Measurements from ENCODE around the gene SPEF1. TPM values are rescaled to one million over a fixed set of nuclear protein-coding genes. Genes with fewer than 3 reads are reported as not detected.

The SPEF1 gene
- total and polyA plus RNA-seq, 2 of the 4 experiments (the other 2 are of a cell fraction) = 0.15 TPM; not detected in 1

DNA sequence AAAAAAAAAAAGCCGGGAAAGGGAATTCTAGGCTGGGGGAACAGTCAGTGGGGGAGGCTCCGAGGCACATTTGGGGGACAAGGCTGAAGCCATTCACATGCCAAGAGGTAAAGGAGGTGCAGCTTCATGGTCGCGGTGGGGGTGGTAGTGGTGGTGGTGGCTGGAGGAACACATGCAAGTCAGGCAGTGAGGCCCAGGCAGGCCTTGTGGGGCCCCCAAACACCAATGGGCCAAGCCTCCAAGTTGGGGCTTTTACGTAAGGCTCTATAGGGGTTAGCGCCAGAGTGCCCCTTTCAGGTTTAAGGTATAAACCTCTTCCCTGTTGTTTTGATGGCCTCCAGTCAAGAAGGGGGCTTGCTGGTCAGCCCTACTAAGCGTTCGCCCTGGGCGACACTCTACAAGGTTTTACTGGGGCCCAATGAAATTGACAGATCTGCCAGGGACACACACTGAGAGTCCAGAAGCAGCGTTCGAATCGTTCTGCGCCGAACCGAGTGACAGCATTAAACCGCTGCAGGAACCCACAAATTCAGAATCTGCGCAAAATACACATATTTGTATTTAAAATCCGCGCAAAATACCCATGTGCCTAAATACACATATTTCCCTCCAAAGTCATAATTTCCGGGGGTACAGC lies 38.3 kb upstream of the SPEF1 start:
- DNase-seq (no peak), ATAC-seq (ENCODE audit: low read depth) (no peak)
- H3K27me3 ChIP-seq (ENCODE audit: control insufficient read depth, insufficient read depth, low read length) = no peaks in the 10 kb centered on the region
- TF ChIP-seq MAZ (IDR thresholded peaks at IDR 0.05; ENCODE audit: borderline replicate concordance, low read depth, low read length) (no peak), USF2 (IDR thresholded peaks at IDR 0.05; ENCODE audit: low read depth, low read length) (no peak), BHLHE40 (IDR thresholded peaks at IDR 0.05; ENCODE audit: low read depth, low read length) (no peak), POLR2A (IDR thresholded peaks at IDR 0.05; ENCODE audit: low read depth, low read length) (no peak)
- no peaks in the 10 kb centered on the region for H3K9me3 ChIP-seq (ENCODE audit: control insufficient read depth, insufficient read depth, low read length)
- peak overlapping the region; percentile 66 for H3K27ac ChIP-seq (ENCODE audit: insufficient read depth, low read length)
- H3K79me1 ChIP-seq (ENCODE audit: low read depth in 1 of 2, low read length in 2 of 2) = peaks cover 14 to 37% of the 10 kb centered on the region in 2 experiments; a peak in 3 of 4 replicates
- peak overlapping the region; percentile 97 for H2AFZ ChIP-seq (replicated peaks; ENCODE audit: low read length, poor library complexity)
- H3K4me3 ChIP-seq (ENCODE audit: insufficient read depth, low read depth, low read length) = peak overlapping the region; percentile 33
- peak overlapping the region; percentile 96 for H2AK9ac ChIP-seq (replicated peaks; ENCODE audit: low read depth, low read length, poor library complexity)
- no peaks in the 10 kb centered on the region for H4K20me1 ChIP-seq (ENCODE audit: insufficient read depth, low read length)
- 70% methylated on average over 14 of the region's 20 CpGs; no CpG with 5 or more reads in 1 of the 2 experiments for WGBS, 2 experiments (ENCODE audit: extremely low coverage in 2 of 2, insufficient read length in 1 of 2)
- peaks cover 8% of the 10 kb centered on the region; the same call in 1 of the 2 replicates for H3K4me1 ChIP-seq (ENCODE audit: control insufficient read depth, insufficient read depth, low read length)
- peak overlapping the region; percentile 65 for H2BK120ac ChIP-seq (ENCODE audit: low read depth, low read length)
- H3K14ac ChIP-seq (replicated peaks; ENCODE audit: low read depth, low read length) = peak overlapping the region; percentile 82
- H3K56ac ChIP-seq (ENCODE audit: extremely low read depth, insufficient read depth, low read length) = peak overlapping the region; percentile 59
- dilution Hi-C loops (cut with HindIII; ENCODE audit: low sequenced_read_pairs, unreplicated experiment) (no loop called here), intact Hi-C loops (cut with micrococcal nuclease) (loop anchor here (1.0 kb wide), 3 partner anchors 8 to 66 kb away; partner anchors contain the start of gene CENPB), in situ Hi-C loops (cut with MboI; ENCODE audit: low sequenced_read_pairs) (no loop called here)
- peak overlapping the region; percentile 14; the same call in 1 of the 2 replicates for H2BK20ac ChIP-seq (ENCODE audit: low read depth, low read length)
- H3K4me2 ChIP-seq (ENCODE audit: low read depth, low read length) = peak overlapping the region; percentile 69
- H2BK15ac ChIP-seq (ENCODE audit: low read depth, low read length) = peak overlapping the region; percentile 39; the same call in 1 of the 3 replicates
- peak overlapping the region; percentile 68 to 98 for H4K8ac ChIP-seq (ENCODE audit: low read depth in 2 of 2, low read length in 2 of 2)
- H3K18ac ChIP-seq (ENCODE audit: low read depth, low read length) = peak overlapping the region; percentile 23; the same call in 1 of the 2 replicates
- peak overlapping the region; percentile 78 for H4K91ac ChIP-seq (ENCODE audit: insufficient read depth, low read depth, low read length)
- peaks cover 21% of the 10 kb centered on the region for H3K36me3 ChIP-seq (ENCODE audit: control insufficient read depth, insufficient read depth, low read length)
- H3K9me1 ChIP-seq (ENCODE audit: insufficient read depth, low read length) = 0 out of 2 replicates have a peak, but pooled peaks cover 12% of the 10 kb centered on the region
- no TSS peak for BruUV-seq (replicated peaks)
- ChIA-PET POLR2A (ENCODE audit: unreplicated experiment) (interaction anchor here (1.0 to 1.6 kb wide), 2 partner anchors 32 to 79 kb away, joined by 4 to 5 read pairs; partner anchors contain the start of gene CENPB), CTCF (interaction anchor here (1.6 kb wide), 2 partner anchors 25 to 33 kb away, joined by 5 to 18 read pairs; partner anchors contain the start of gene CENPB)
- peak overlapping the region; percentile 84 for H3K4ac ChIP-seq (ENCODE audit: low read depth, low read length)
- H3K23ac ChIP-seq (ENCODE audit: low read depth, low read length) = peak overlapping the region; percentile 31; the same call in 1 of the 2 replicates
- peak overlapping the region; percentile 79 for H4K5ac ChIP-seq (ENCODE audit: low read depth, low read length)
- peak overlapping the region; percentile 77 for H3K9ac ChIP-seq (ENCODE audit: low read depth, low read length)
- H2BK5ac ChIP-seq (ENCODE audit: low read depth, low read length, poor library complexity, severe bottlenecking) = peak overlapping the region; percentile 79
- peak overlapping the region; percentile 78 for H2AK5ac ChIP-seq (ENCODE audit: low read depth, low read length)

Data from IMR-90 (cell line).